ENCODE results near the gene CORO7. TPM values are rescaled to one million over a fixed set of nuclear protein-coding genes. Genes with fewer than 3 reads are reported as not detected.
A peak's percentile ranks its signal among the peaks of the same experiment; 100 is the strongest.

The CORO7 gene
- polyA plus RNA-seq, 5 donors = 13.9 to 26.1 (median 18.5) TPM

GRCh38 chr16:4373356-4373908 lies 43.0 kb downstream of the CORO7 start:
- no peak for DNase-seq

GRCh38 chr16:4372578-4373355 lies 43.6 kb downstream of the CORO7 start:
- no peak for DNase-seq

- no peak for DNase-seq
These were observed 44.3 kb downstream of the CORO7 start for GRCh38 chr16:4372001-4372577.

GRCh38 chr16:4371357-4372000 lies 44.9 kb downstream of the CORO7 start, which contains the start of gene VASN:
VASN (plus strand) TSS chr16:4371848; CDS start chr16:4380878, 9,030 bp downstream.
- DNase-seq = peak; percentile 79 to 80

- DNase-seq = peak; percentile 77 to 83
These were observed 45.6 kb downstream of the CORO7 start for GRCh38 chr16:4370570-4371356.

DNA sequence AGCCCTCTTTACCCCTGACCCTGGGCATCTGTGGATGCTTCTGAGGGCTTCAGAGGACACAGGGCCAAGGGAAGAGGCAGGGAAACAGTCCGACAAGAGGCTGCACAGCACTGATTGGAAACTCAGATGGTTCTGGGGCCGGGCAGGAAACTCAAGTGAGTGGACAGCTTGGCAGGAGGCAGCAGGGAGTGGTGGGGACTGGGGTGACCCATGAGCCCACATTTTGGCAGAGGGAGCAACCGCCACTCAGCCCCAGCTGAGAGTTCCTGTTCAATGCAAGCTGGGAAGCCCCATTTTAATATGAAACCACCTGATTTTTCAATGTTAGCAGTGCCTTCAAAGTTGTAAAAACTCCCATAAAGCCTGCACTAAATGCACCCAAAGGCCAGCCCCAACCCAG lies 46.2 kb downstream of the CORO7 start:
- no peak for DNase-seq

DNA sequence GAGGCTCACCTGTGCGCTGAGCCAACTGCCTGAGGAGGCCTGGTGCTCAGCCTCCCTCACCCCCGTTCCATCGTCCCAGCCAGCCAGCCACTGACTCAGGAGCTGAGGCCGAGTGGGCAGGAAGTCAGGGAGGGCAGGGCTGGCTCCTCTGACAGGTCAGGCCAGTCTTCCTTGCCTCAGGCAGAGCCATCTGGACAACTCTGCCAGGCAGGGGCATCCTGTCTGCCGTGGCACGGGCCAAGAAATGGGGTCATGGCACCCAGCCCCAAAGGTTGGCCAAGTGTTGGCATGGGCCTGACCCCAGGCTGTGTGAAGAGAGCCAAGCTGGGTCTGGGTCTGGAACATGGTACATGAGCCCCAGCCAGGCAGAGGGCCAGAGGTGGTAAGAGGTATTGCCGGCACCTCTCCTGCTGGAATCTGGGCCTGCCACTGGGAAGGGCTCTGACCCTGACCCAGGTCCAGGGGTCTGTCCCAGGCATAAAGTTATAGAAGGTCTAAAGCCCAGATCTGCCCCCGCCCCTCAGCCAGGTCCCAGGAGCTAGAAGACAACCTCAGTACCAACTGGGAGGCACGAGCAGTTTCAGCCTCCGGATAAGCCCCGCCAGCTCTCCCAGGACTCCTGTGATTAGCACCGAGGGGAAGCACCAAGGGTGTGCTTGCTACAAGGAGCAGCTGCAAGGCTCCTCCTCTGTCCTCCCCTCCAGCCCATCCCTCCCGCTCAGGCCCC lies 47.2 kb downstream of the CORO7 start:
- no peak for DNase-seq

DNA sequence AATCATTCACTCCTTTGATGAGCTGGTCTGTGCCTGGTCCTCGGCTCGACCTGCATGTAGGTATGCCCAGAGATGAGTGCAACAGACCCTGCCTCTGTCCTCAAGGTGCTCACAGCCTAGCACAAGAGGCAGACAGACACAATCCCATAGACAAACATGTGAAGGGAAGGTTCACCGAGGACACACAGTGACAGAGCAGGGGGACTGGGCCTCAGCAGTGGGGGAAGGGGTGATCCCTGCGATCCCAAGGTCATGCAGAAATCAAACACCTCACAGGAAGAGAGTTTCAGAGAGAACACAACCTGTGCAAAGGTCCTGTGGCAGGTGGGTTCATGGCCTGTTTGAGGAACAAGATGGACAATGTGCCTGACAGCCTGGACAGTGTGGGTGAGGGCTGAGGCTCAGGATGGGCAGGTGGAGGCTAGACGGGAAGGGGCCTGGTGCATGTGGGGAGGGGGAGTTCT lies 49.0 kb downstream of the CORO7 start:
- DNase-seq = no peak

DNA sequence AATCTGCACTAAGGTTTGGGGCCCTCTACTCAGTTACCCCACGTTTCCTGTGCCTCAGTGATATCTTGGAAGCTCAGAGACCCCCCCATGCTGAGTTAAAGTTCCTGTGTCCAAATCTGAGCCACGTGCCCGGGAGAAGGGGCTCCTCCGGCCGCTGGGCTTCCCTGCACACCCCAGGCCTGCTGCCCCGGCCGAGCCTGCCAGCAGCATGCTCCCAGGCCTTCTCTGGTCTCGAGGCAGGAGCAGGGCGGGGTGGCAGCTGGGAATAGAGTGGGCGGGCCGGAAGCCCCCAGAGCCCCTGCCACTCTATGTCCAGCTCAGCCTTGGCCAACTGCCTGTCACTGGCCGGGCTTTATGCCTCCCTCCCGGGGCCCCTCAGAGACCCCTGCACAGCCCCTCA lies 50.4 kb downstream of the CORO7 start:
- no peak for DNase-seq

DNA sequence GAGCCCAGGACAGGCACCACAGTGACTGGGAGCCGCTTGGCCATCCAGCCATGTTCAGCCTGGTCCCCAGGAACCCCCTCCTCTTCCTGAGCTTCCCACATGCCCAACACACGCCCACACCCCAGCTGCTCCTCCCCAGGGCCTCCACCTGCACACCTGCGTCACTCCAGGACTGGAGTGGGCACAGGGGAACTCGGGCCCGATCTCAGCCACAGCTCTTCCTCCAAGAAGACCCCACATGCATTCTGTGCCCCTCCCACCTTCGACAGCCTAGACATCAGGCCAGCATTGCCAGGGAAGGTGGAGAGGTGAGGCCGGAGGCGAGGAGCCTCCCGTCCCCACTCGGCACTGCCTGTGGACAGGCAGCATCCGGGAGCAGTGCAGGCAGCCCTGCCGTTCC lies 50.8 kb downstream of the CORO7 start:
- DNase-seq = no peak

DNA sequence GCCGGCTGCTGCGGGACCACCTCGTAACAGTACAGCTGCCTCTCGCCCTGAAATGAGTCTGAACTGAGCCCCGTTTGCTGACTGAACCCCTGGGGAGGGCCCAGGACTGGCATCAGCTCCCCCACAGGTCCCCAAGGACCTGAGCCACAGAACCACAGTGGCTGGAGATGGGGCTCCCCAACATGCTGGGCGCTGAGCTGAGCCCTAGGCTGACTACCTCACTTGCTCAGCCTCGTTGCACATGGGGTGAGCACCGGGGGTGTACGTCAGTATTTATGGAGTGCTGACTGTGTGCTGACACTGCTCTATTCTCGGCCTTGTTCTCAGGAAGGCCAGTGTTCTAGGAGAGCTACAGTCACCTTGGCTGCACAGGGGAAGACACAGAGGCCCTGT lies 51.4 kb downstream of the CORO7 start:
- no peak for DNase-seq

GRCh38 chr16:4364196-4365013 lies 52.0 kb downstream of the CORO7 start:
- no peak for DNase-seq

GRCh38 chr16:4362476-4363135 lies 53.8 kb downstream of the CORO7 start:
- no peak for DNase-seq

DNA sequence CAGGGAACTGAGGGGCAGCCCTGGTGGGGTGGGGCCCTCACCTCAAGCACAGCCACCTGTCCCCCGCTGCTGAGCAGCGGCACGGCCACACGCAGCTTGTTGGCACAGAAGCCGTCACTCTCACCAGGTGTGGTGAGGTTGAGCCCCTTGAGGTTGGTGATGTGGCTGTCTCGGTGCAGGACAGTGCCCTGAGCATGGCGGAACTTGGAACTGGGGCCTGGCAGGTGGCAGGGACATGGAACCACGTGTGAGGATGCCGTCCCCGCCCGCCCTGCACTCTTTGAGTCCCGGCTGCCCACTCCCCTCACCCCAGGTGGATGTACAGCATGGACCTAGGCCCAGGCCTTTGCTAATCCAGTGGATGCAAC lies 54.5 kb downstream of the CORO7 start:
- no peak for DNase-seq

GRCh38 chr16:4361033-4361943 lies 55.1 kb downstream of the CORO7 start:
- no peak for DNase-seq

- no peak for DNase-seq
These were observed 55.8 kb downstream of the CORO7 start for GRCh38 chr16:4360538-4361021.

GRCh38 chr16:4359914-4360313 lies 56.5 kb downstream of the CORO7 start:
- no peak for DNase-seq

- no peak for DNase-seq
These were observed 57.4 kb downstream of the CORO7 start for GRCh38 chr16:4358831-4359561.

Measured in right lung (tissue), 5 donors.